Suprapubic skin (tissue), 3 donors: ENCODE data around the gene SMPD3.

Experiments used
- CTCF ChIP-seq, 2 donors: fragments of 200-600 bp in 1 of 2; fragments of 450-650 bp in 1 of 2; sonication (generic) in 1 of 2; IDR thresholded peaks; one replicate each; pipeline ENCODE4 v1.5.1; 2016 to 2019; ENCODE audit warnings: antibody characterized with exemption in 2 of 2, mild to moderate bottlenecking in 1 of 2, moderate library complexity in 1 of 2
- EP300 ChIP-seq: sonication (generic); formaldehyde crosslinking; IDR thresholded peaks from one replicate; pipeline ENCODE4 v1.6.1; 2017; ENCODE audit warnings: antibody characterized with exemption

GRCh38 chr16:68362947-68363657 is 85.2 kb downstream of the SMPD3 start:
- TF ChIP-seq CTCF (IDR thresholded peaks at IDR 0.05) (no peak), EP300 (no peak)
